Mesenchymal stem cell (in vitro differentiated cells and primary cell): ENCODE measurements around the gene ERN1.
A peak's percentile ranks its signal among the peaks of the same experiment; 100 is the strongest.

ENCODE experiments used
- DNase-seq: peaks from one replicate; pipeline ENCODE4 v3.0.0-alpha.2; 2013
- H2AFZ ChIP-seq: one replicate; pipeline ENCODE4 v1.6.1; 2013; ENCODE audit warnings: low read depth, mild to moderate bottlenecking, control low read depth, inconsistent platforms, low read length, moderate library complexity
- H2AK5ac ChIP-seq: 2 replicates; pipeline ENCODE4 v1.6.1; 2013; ENCODE audit warnings: low read length, moderate library complexity, mild to moderate bottlenecking, inconsistent platforms; ENCODE audit not compliant: severe bottlenecking
- H2BK120ac ChIP-seq: one replicate; pipeline ENCODE4 v1.6.1; 2013; ENCODE audit warnings: low read depth, mild to moderate bottlenecking, inconsistent platforms, low read length, moderate library complexity
- H2BK12ac ChIP-seq, 2 experiments: one replicate each; pipeline ENCODE4 v1.6.1; 2013; ENCODE audit warnings: inconsistent platforms in 2 of 2, low read length in 2 of 2, mild to moderate bottlenecking in 2 of 2, moderate library complexity in 2 of 2, control low read depth in 1 of 2
- H2BK15ac ChIP-seq: one replicate; pipeline ENCODE4 v1.6.1; 2013; ENCODE audit warnings: mild to moderate bottlenecking, low read depth, inconsistent platforms; ENCODE audit not compliant: poor library complexity, severe bottlenecking
- H2BK5ac ChIP-seq: 2 replicates; pipeline ENCODE4 v1.6.1; 2013; ENCODE audit warnings: low read depth, mild to moderate bottlenecking, low read length, control low read depth, inconsistent platforms; ENCODE audit not compliant: poor library complexity, severe bottlenecking
- H3K14ac ChIP-seq, 2 experiments: one replicate each; pipeline ENCODE4 v1.6.1; 2013; ENCODE audit warnings: inconsistent platforms in 2 of 2, low read length in 2 of 2, control low read depth in 1 of 2, mild to moderate bottlenecking in 1 of 2, moderate library complexity in 1 of 2
- H3K18ac ChIP-seq, 2 experiments: one replicate each; pipeline ENCODE4 v1.6.1; 2013; ENCODE audit warnings: inconsistent platforms in 2 of 2, low read length in 2 of 2, control low read depth in 1 of 2, low read depth in 1 of 2, mild to moderate bottlenecking in 1 of 2
- H3K23ac ChIP-seq, 2 experiments: one replicate each; pipeline ENCODE4 v1.6.1; 2013; ENCODE audit warnings: inconsistent platforms in 2 of 2, low read length in 2 of 2, mild to moderate bottlenecking in 2 of 2, moderate library complexity in 2 of 2, control low read depth in 1 of 2
- H3K27ac ChIP-seq: 2 replicates; pipeline ENCODE4 v1.5.1; 2013; ENCODE audit warnings: mild to moderate bottlenecking, moderate library complexity, low read length, control low read depth, inconsistent platforms; ENCODE audit not compliant: poor library complexity, severe bottlenecking
- H3K27me3 ChIP-seq, 2 experiments: 2 replicates each; pipeline versions ENCODE4 v1.6.1 to v1.7.0; 2013; ENCODE audit warnings: low read length in 2 of 2, mild to moderate bottlenecking in 2 of 2, moderate library complexity in 2 of 2, control low read depth in 1 of 2, inconsistent platforms in 1 of 2; ENCODE audit not compliant: control insufficient read depth in 1 of 2, insufficient read depth in 1 of 2
- H3K36me3 ChIP-seq, 2 experiments: 2 replicates each; pipeline versions ENCODE4 v1.6.1 to v1.7.0; 2013; ENCODE audit warnings: low read length in 2 of 2, control low read depth in 1 of 2, inconsistent platforms in 1 of 2, low read depth in 1 of 2, mild to moderate bottlenecking in 1 of 2; ENCODE audit not compliant: insufficient read depth in 2 of 2, control insufficient read depth in 1 of 2
- H3K4ac ChIP-seq, 2 experiments: one replicate each; pipeline ENCODE4 v1.6.1; 2013; ENCODE audit warnings: inconsistent platforms in 2 of 2, low read length in 2 of 2, mild to moderate bottlenecking in 2 of 2, moderate library complexity in 2 of 2, control low read depth in 1 of 2, low read depth in 1 of 2
- H3K4me1 ChIP-seq: 2 replicates; pipeline ENCODE4 v1.6.1; 2013; ENCODE audit warnings: low read depth, low read length, control low read depth; ENCODE audit not compliant: control insufficient read depth, insufficient read depth
- H3K4me2 ChIP-seq: 2 replicates; pipeline ENCODE4 v1.6.1; 2013; ENCODE audit warnings: low read length, mild to moderate bottlenecking, inconsistent platforms; ENCODE audit not compliant: poor library complexity, severe bottlenecking
- H3K4me3 ChIP-seq, 2 experiments: 2 replicates each; pipeline versions ENCODE4 v1.5.1 to v1.7.0; 2013; ENCODE audit warnings: low read length in 2 of 2, mild to moderate bottlenecking in 2 of 2, control low read depth in 1 of 2, low read depth in 1 of 2; ENCODE audit not compliant: insufficient read depth in 1 of 2
- H3K79me1 ChIP-seq: replicated peaks from 2 replicates; pipeline ENCODE4 v1.6.1; 2013; ENCODE audit warnings: mild to moderate bottlenecking, control low read depth, low read length, inconsistent platforms; ENCODE audit not compliant: poor library complexity, severe bottlenecking
- H3K9ac ChIP-seq: 2 replicates; pipeline ENCODE4 v1.7.0; 2013; ENCODE audit warnings: mild to moderate bottlenecking, low read length, moderate library complexity
- H3K9me3 ChIP-seq: 2 replicates; pipeline ENCODE4 v1.7.0; 2013; ENCODE audit warnings: mild to moderate bottlenecking, low read length; ENCODE audit not compliant: control insufficient read depth
- H4K8ac ChIP-seq: one replicate; pipeline ENCODE4 v1.6.1; 2013; ENCODE audit warnings: inconsistent platforms, mild to moderate bottlenecking, low read length, moderate library complexity
- H4K91ac ChIP-seq: one replicate; pipeline ENCODE4 v1.6.1; 2013; ENCODE audit warnings: mild to moderate bottlenecking, low read length, inconsistent platforms
- WGBS: methylation state at CpG from one replicate; pipeline ENCODE4 v1.1.7; 2013; ENCODE audit warnings: mixed read lengths; 5-methylcytosine and 5-hydroxymethylcytosine counted together

Gene ERN1

GRCh38 chr17:64006361-64007088, 123.4 kb downstream of the ERN1 start:
- Histone ChIP-seq H2BK15ac (no peak overlapping the region), H2BK120ac (no peak overlapping the region), H3K36me3 (no peaks in the 10 kb centered on the region), H3K27me3 (peaks cover 0 to 16% of the 10 kb centered on the region in 2 experiments), H3K14ac (no peak overlapping the region), H2AK5ac (no peak overlapping the region), H2BK5ac (no peak overlapping the region), H3K4me1 (peaks cover 6% of the 10 kb centered on the region), H3K4me3 (peak overlapping the region in 1 of 2 experiments; percentile 57), H4K8ac (no peak overlapping the region), H3K9me3 (no peaks in the 10 kb centered on the region), H2AFZ (no peak overlapping the region), H4K91ac (no peak overlapping the region), H3K4ac (no peak overlapping the region), H3K4me2 (no peak overlapping the region), H3K27ac (no peak overlapping the region), H3K23ac (no peak overlapping the region), H3K18ac (no peak overlapping the region), H3K79me1 (no peaks in the 10 kb centered on the region), H2BK12ac (no peak overlapping the region), H3K9ac (peak overlapping the region; percentile 55)
- no peak for DNase-seq
- WGBS: 84% methylated on average over 13 of the region's 13 CpGs

GRCh38 chr17:64005734-64006167, 124.2 kb downstream of the ERN1 start:
- Histone ChIP-seq H2AFZ (no peak overlapping the region), H3K9me3 (no peaks in the 10 kb centered on the region), H3K4me3 (peak overlapping the region in 1 of 2 experiments; percentile 23), H2BK12ac (no peak overlapping the region), H3K4ac (no peak overlapping the region), H3K14ac (no peak overlapping the region), H4K91ac (no peak overlapping the region), H2AK5ac (no peak overlapping the region), H3K18ac (no peak overlapping the region), H3K79me1 (no peaks in the 10 kb centered on the region), H3K9ac (no peak overlapping the region), H2BK5ac (no peak overlapping the region), H3K4me1 (peaks cover 6% of the 10 kb centered on the region), H3K27me3 (peaks cover 0 to 16% of the 10 kb centered on the region in 2 experiments), H2BK120ac (no peak overlapping the region), H2BK15ac (no peak overlapping the region), H3K4me2 (no peak overlapping the region), H3K23ac (no peak overlapping the region), H3K36me3 (no peaks in the 10 kb centered on the region), H3K27ac (no peak overlapping the region), H4K8ac (no peak overlapping the region)
- DNase-seq: no peak
- WGBS: 65% methylated on average over 6 of the region's 6 CpGs

- H2AFZ ChIP-seq: no peak overlapping the region
- no peak overlapping the region for H3K4me2 ChIP-seq
- H3K27me3 ChIP-seq: peaks cover 0 to 16% of the 10 kb centered on the region in 2 experiments
- peak overlapping the region in 1 of 2 experiments; percentile 51 for H3K14ac ChIP-seq
- H3K23ac ChIP-seq: peak overlapping the region in 1 of 2 experiments; percentile 37
- no peak overlapping the region for H3K9ac ChIP-seq
- no peak overlapping the region for H2BK120ac ChIP-seq
- H2BK15ac ChIP-seq: no peak overlapping the region
- H3K9me3 ChIP-seq: no peaks in the 10 kb centered on the region
- no peak overlapping the region for H4K91ac ChIP-seq
- H3K4me1 ChIP-seq: peaks cover 6% of the 10 kb centered on the region
- H3K79me1 ChIP-seq: no peaks in the 10 kb centered on the region
- H3K18ac ChIP-seq: no peak overlapping the region
- no peak overlapping the region for H2AK5ac ChIP-seq
- 86% methylated on average over 19 of the region's 19 CpGs for WGBS
- H3K4ac ChIP-seq: no peak overlapping the region
- no peak for DNase-seq
- H3K36me3 ChIP-seq: no peaks in the 10 kb centered on the region
- H2BK12ac ChIP-seq: no peak overlapping the region
- peak overlapping the region in 1 of 2 experiments; percentile 23 for H3K4me3 ChIP-seq
- no peak overlapping the region for H4K8ac ChIP-seq
- H2BK5ac ChIP-seq: no peak overlapping the region
- no peak overlapping the region for H3K27ac ChIP-seq
Measured at GRCh38 chr17:64004903-64005733, 124.8 kb downstream of the ERN1 start.

- no peak overlapping the region for H2BK120ac ChIP-seq
- H2AFZ ChIP-seq: no peak overlapping the region
- H3K23ac ChIP-seq: no peak overlapping the region
- H3K27me3 ChIP-seq: peaks cover 4 to 20% of the 10 kb centered on the region in 2 experiments
- no peak overlapping the region for H3K14ac ChIP-seq
- no peak overlapping the region for H2BK5ac ChIP-seq
- H3K79me1 ChIP-seq: no peaks in the 10 kb centered on the region
- H3K4me2 ChIP-seq: no peak overlapping the region
- no peak overlapping the region for H4K91ac ChIP-seq
- no peaks in the 10 kb centered on the region for H3K36me3 ChIP-seq
- H4K8ac ChIP-seq: no peak overlapping the region
- no peak overlapping the region for H3K4ac ChIP-seq
- no peak overlapping the region for H3K4me3 ChIP-seq
- no peak overlapping the region for H2AK5ac ChIP-seq
- H2BK15ac ChIP-seq: no peak overlapping the region
- WGBS: 80% methylated on average over 3 of the region's 7 CpGs
- no peak overlapping the region for H3K9ac ChIP-seq
- no peaks in the 10 kb centered on the region for H3K9me3 ChIP-seq
- no peak overlapping the region for H3K18ac ChIP-seq
- peaks cover 6% of the 10 kb centered on the region for H3K4me1 ChIP-seq
- H3K27ac ChIP-seq: no peak overlapping the region
- DNase-seq: no peak
- no peak overlapping the region for H2BK12ac ChIP-seq
Measured at GRCh38 chr17:64004218-64004770, 125.7 kb downstream of the ERN1 start.
